HepG2 (cell line): ENCODE data around the gene CDC20. TPM values are rescaled to one million over a fixed set of nuclear protein-coding genes. Genes with fewer than 3 reads are reported as not detected.

ENCODE experiments used
- ATAC-seq: fragments of 200-7000 bp; cut with Tn5 transposase; 3 replicates; pipeline ENCODE4 v1.9.1; 2020; ENCODE audit warnings: mild to moderate bottlenecking, moderate library complexity
- BruUV-seq: library from RNA; stranded (reverse); fragments of 400-500 nt; replicated peaks from 2 replicates; lab custom pipeline; 2021; lab: Mats Ljungman, UMichigan
- CTCF ChIA-PET: fragments of 300-600 bp; formaldehyde crosslinking; extraction: SDS; loops from one replicate; lab custom pipeline; 2021; ENCODE audit warnings: low total read pairs, inconsistent platforms, low intra/inter-chr PET ratio; lab: Yijun Ruan, JAX
- POLR2A ChIA-PET: fragments of 350-600 bp; sonication (Branson Sonifier 250); formaldehyde crosslinking; loops from one replicate; lab custom pipeline; 2020; ENCODE audit warnings: antibody characterized with exemption, inconsistent platforms; lab: Yijun Ruan, JAX
- DNase-seq: peaks from one replicate; pipeline ENCODE4 v3.0.0-alpha.2; 2015; ENCODE audit warnings: low spot score
- FAIRE-seq: peaks from 3 replicates; lab custom pipeline; 2011; peaks lifted over from hg19 to GRCh38; lab: Jason Lieb, UNC
- H2AFZ ChIP-seq: one replicate; pipeline ENCODE4 v1.6.1; 2011; ENCODE audit warnings: low read length, inconsistent platforms
- H3K27ac ChIP-seq: fragments of 300-600 bp; 3 replicates; pipeline ENCODE4 v1.8.0; 2011; ENCODE audit warnings: mixed run types, mild to moderate bottlenecking, mixed read lengths, low read length, inconsistent platforms; ENCODE audit not compliant: insufficient read depth; ENCODE audit errors: extremely low read length
- H3K27me3 ChIP-seq, 2 experiments: fragments of 200-600 bp in 1 of 2; 2 replicates in 1 of 2; 3 replicates in 1 of 2; pipeline versions ENCODE4 v1.6.0 to v1.8.0; 2011; ENCODE audit warnings: low read length in 2 of 2, mild to moderate bottlenecking in 2 of 2, moderate library complexity in 2 of 2, inconsistent platforms in 1 of 2; ENCODE audit not compliant: insufficient read depth in 2 of 2, control insufficient read depth in 1 of 2
- H3K36me3 ChIP-seq, 2 experiments: fragments of 200-600 bp in 1 of 2; replicated peaks in 1 of 2; 2 replicates in 1 of 2; 3 replicates in 1 of 2; pipeline versions ENCODE4 v1.5.1 to v1.8.0; 2011; ENCODE audit warnings: low read length in 2 of 2, inconsistent platforms in 1 of 2; ENCODE audit not compliant: insufficient read depth in 2 of 2, control insufficient read depth in 1 of 2
- H3K4me1 ChIP-seq: 2 replicates; pipeline ENCODE4 v1.5.1; 2012; ENCODE audit warnings: low read length, inconsistent platforms; ENCODE audit not compliant: insufficient read depth
- H3K4me2 ChIP-seq: 2 replicates; pipeline ENCODE4 v1.6.0; 2011; ENCODE audit warnings: low read depth, low read length, inconsistent platforms
- H3K4me3 ChIP-seq, 3 experiments: fragments of 200-600 bp in 1 of 3; sonication (generic), shearing (Covaris generic) in 1 of 3; replicated peaks in 1 of 3; 2 replicates each; pipeline ENCODE4 v1.5.1; 2011 to 2016; ENCODE audit warnings: low read length in 3 of 3, inconsistent platforms in 2 of 3, low read depth in 2 of 3, mild to moderate bottlenecking in 2 of 3, control low read depth in 1 of 3, mixed read lengths in 1 of 3; ENCODE audit not compliant: insufficient read depth in 1 of 3
- H3K79me2 ChIP-seq: one replicate; pipeline ENCODE4 v1.6.1; 2011; ENCODE audit warnings: low read length, inconsistent platforms; ENCODE audit not compliant: insufficient read depth
- H3K9ac ChIP-seq: 2 replicates; pipeline ENCODE4 v1.6.0; 2011; ENCODE audit warnings: mild to moderate bottlenecking, low read depth, low read length, inconsistent platforms; ENCODE audit not compliant: insufficient read depth
- H3K9me3 ChIP-seq: 2 replicates; pipeline ENCODE4 v1.5.1; 2012; ENCODE audit warnings: mild to moderate bottlenecking, low read length
- H4K20me1 ChIP-seq: 2 replicates; pipeline ENCODE4 v1.6.0; 2011; ENCODE audit warnings: inconsistent platforms, mild to moderate bottlenecking, low read length, moderate library complexity; ENCODE audit not compliant: insufficient read depth
- MAF1 ChIP-seq: sonication (generic); formaldehyde crosslinking; IDR thresholded peaks from 2 replicates; pipeline ENCODE4 v1.5.0; 2020; ENCODE audit warnings: missing genetic modification reagents, borderline replicate concordance
- MTF2 ChIP-seq: sonication (generic); formaldehyde crosslinking; IDR thresholded peaks from 2 replicates; pipeline ENCODE4 v1.5.0; 2020; ENCODE audit warnings: missing genetic modification reagents, borderline replicate concordance
- RFX5 ChIP-seq: IDR thresholded peaks from 2 replicates; pipeline ENCODE4 v1.6.1; 2011; ENCODE audit warnings: low read depth, low read length, improper control_type of control experiment
- SCMH1 ChIP-seq: sonication (generic); formaldehyde crosslinking; IDR thresholded peaks from 2 replicates; pipeline ENCODE4 v1.9.0; 2021; ENCODE audit warnings: missing genetic modification reagents, mild to moderate bottlenecking, borderline replicate concordance
- SETDB1 ChIP-seq: sonication (generic); formaldehyde crosslinking; IDR thresholded peaks from 2 replicates; pipeline ENCODE4 v1.5.1; 2020; ENCODE audit warnings: missing genetic modification reagents, mild to moderate bottlenecking, borderline replicate concordance
- ZNF224 ChIP-seq: sonication (generic); formaldehyde crosslinking; IDR thresholded peaks from 2 replicates; pipeline ENCODE4 v1.5.0; 2020; ENCODE audit warnings: mild to moderate bottlenecking, missing genetic modification reagents
- WGBS: methylation state at CpG from one replicate; pipeline ENCODE4 v1.1.6; 2017; ENCODE audit warnings: low lambda C conversion rate; 5-methylcytosine and 5-hydroxymethylcytosine counted together
- in situ Hi-C: cut with HindIII; loops from 2 replicates; pipeline ENCODE4 v1.10.0; 2017; ENCODE audit warnings: low pct_unique_long_range_greater_than_20kb; ENCODE audit not compliant: extremely low pct_ligation_motif_present
- intact Hi-C: fragments of 100-400 bp; cut with micrococcal nuclease; formaldehyde crosslinking; loops from one replicate; pipeline ENCODE4 v1.10.0; 2022; ENCODE audit not compliant: unreplicated experiment
- polyA plus RNA-seq, 8 experiments: library from polyadenylated mRNA; depleted of rRNA in 3 of 8; stranded (reverse) in 7 of 8; unstranded in 1 of 8; fragments of >200 nt; fragmentation: Illumina TruSeq in 4 of 8; extraction: Trizol in 4 of 8; gene quantifications; 2 replicates each; pipeline versions ENCODE4 v1.2.1 to v1.2.3, GENCODE V29; 2011 to 2016; ENCODE audit warnings: low read depth in 4 of 8, missing spikeins in 1 of 8, mixed read lengths in 1 of 8; ENCODE audit not compliant: insufficient read depth in 1 of 8
- total RNA-seq, 5 experiments: library from RNA; depleted of rRNA; stranded (reverse); fragments of >200 nt; fragmentation: Illumina TruSeq; extraction: Trizol; gene quantifications; 2 replicates each; pipeline ENCODE4 v1.2.3, GENCODE V29; 2016; ENCODE audit warnings: low read depth in 1 of 5
- TF ChIP-seq, protein P1 (sequence below): IDR thresholded peaks from 2 replicates; pipeline ENCODE4 v1.6.1; 2018; ENCODE audit warnings: missing genetic modification reagents
- TF ChIP-seq, protein P2 (sequence below): sonication (generic); formaldehyde crosslinking; conservative IDR thresholded peaks from 2 replicates; pipeline ENCODE4 v1.5.0; 2020; ENCODE audit warnings: missing genetic modification reagents
- TF ChIP-seq, protein P3 (sequence below): sonication (generic); formaldehyde crosslinking; conservative IDR thresholded peaks from 2 replicates; pipeline ENCODE4 v1.4.0; 2020; ENCODE audit warnings: missing genetic modification reagents
- TF ChIP-seq, protein P4 (sequence below): sonication (generic); formaldehyde crosslinking; IDR thresholded peaks from 2 replicates; pipeline ENCODE4 v1.4.0; 2020; ENCODE audit warnings: missing genetic modification reagents
- TF ChIP-seq, protein P5 (sequence below): sonication (generic); formaldehyde crosslinking; IDR thresholded peaks from 2 replicates; pipeline ENCODE4 v1.4.0; 2020; ENCODE audit warnings: missing genetic modification reagents

The CDC20 gene
- total and polyA plus RNA-seq, 2 of the 13 experiments (the other 11 are each of a cell fraction or from before 2014, with no cell fraction given), result 57.9 to 90.0 TPM

DNA sequence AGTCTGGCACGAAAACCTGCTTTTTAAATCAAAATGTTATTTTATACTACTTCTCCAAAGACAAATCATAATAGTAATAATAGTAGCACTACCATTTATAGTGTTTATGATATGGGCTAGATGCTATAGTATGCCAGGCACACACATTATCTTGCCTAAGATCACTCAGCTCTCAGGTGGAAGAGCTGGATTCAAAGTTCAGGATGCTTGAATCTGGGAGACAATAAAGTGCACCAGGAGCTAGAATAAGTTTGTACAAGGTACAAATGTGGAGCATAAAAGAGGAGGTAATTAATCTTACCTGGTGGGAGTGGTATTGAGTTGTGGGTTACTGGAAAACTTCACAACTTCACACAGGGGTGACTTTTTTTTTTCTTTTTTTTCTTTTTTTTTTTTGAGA lies 19.1 kb downstream of the CDC20 start (continued):
- TF ChIP-seq, protein P1, sequence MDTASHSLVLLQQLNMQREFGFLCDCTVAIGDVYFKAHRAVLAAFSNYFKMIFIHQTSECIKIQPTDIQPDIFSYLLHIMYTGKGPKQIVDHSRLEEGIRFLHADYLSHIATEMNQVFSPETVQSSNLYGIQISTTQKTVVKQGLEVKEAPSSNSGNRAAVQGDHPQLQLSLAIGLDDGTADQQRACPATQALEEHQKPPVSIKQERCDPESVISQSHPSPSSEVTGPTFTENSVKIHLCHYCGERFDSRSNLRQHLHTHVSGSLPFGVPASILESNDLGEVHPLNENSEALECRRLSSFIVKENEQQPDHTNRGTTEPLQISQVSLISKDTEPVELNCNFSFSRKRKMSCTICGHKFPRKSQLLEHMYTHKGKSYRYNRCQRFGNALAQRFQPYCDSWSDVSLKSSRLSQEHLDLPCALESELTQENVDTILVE (CRISPR knock-in tag), result no peak
- TF ChIP-seq, protein P2, sequence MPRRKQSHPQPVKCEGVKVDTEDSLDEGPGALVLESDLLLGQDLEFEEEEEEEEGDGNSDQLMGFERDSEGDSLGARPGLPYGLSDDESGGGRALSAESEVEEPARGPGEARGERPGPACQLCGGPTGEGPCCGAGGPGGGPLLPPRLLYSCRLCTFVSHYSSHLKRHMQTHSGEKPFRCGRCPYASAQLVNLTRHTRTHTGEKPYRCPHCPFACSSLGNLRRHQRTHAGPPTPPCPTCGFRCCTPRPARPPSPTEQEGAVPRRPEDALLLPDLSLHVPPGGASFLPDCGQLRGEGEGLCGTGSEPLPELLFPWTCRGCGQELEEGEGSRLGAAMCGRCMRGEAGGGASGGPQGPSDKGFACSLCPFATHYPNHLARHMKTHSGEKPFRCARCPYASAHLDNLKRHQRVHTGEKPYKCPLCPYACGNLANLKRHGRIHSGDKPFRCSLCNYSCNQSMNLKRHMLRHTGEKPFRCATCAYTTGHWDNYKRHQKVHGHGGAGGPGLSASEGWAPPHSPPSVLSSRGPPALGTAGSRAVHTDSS, result no peak

DNA sequence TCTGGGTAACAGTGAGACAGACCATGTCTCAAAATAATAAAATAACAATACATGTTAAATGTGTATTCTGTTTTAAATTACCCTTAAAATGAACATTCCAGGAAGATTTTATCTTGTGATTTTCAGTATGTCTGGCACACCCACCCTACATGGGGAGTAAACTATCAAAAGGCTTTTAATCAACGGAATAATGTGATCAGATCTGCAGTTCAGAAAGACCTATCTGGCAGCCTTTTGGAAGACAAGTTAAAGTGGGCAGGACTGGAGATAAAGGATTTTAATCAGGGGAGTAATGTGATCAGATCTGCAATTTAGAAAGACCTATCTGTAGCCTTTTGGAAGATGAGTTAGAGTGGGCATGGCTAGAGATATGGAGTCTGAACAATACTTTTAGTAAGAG lies 20.7 kb downstream of the CDC20 start:
- intact Hi-C loops (no loop called here), in situ Hi-C loops (no loop called here)
- H4K20me1 ChIP-seq, result no peaks in the 10 kb centered on the region
- TF ChIP-seq MAF1 (CRISPR knock-in tag) (no peak), SCMH1 (CRISPR knock-in tag) (no peak), ZNF224 (no peak), MTF2 (CRISPR knock-in tag) (no peak), SETDB1 (no peak), RFX5 (no peak)
- TF ChIP-seq, protein P3, sequence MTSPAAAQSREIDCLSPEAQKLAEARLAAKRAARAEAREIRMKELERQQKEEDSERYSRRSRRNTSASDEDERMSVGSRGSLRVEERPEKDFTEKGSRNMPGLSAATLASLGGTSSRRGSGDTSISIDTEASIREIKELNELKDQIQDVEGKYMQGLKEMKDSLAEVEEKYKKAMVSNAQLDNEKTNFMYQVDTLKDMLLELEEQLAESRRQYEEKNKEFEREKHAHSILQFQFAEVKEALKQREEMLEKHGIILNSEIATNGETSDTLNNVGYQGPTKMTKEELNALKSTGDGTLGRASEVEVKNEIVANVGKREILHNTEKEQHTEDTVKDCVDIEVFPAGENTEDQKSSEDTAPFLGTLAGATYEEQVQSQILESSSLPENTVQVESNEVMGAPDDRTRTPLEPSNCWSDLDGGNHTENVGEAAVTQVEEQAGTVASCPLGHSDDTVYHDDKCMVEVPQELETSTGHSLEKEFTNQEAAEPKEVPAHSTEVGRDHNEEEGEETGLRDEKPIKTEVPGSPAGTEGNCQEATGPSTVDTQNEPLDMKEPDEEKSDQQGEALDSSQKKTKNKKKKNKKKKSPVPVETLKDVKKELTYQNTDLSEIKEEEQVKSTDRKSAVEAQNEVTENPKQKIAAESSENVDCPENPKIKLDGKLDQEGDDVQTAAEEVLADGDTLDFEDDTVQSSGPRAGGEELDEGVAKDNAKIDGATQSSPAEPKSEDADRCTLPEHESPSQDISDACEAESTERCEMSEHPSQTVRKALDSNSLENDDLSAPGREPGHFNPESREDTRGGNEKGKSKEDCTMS (CRISPR knock-in tag), result no peak
- TF ChIP-seq, protein P4, sequence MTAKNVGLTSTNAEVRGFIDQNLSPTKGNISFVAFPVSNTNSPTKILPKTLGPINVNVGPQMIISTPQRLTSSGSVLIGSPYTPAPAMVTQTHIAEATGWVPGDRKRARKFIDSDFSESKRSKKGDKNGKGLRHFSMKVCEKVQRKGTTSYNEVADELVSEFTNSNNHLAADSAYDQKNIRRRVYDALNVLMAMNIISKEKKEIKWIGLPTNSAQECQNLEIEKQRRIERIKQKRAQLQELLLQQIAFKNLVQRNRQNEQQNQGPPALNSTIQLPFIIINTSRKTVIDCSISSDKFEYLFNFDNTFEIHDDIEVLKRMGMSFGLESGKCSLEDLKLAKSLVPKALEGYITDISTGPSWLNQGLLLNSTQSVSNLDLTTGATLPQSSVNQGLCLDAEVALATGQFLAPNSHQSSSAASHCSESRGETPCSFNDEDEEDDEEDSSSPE (CRISPR knock-in tag), result no peak
- TF ChIP-seq, protein P5, sequence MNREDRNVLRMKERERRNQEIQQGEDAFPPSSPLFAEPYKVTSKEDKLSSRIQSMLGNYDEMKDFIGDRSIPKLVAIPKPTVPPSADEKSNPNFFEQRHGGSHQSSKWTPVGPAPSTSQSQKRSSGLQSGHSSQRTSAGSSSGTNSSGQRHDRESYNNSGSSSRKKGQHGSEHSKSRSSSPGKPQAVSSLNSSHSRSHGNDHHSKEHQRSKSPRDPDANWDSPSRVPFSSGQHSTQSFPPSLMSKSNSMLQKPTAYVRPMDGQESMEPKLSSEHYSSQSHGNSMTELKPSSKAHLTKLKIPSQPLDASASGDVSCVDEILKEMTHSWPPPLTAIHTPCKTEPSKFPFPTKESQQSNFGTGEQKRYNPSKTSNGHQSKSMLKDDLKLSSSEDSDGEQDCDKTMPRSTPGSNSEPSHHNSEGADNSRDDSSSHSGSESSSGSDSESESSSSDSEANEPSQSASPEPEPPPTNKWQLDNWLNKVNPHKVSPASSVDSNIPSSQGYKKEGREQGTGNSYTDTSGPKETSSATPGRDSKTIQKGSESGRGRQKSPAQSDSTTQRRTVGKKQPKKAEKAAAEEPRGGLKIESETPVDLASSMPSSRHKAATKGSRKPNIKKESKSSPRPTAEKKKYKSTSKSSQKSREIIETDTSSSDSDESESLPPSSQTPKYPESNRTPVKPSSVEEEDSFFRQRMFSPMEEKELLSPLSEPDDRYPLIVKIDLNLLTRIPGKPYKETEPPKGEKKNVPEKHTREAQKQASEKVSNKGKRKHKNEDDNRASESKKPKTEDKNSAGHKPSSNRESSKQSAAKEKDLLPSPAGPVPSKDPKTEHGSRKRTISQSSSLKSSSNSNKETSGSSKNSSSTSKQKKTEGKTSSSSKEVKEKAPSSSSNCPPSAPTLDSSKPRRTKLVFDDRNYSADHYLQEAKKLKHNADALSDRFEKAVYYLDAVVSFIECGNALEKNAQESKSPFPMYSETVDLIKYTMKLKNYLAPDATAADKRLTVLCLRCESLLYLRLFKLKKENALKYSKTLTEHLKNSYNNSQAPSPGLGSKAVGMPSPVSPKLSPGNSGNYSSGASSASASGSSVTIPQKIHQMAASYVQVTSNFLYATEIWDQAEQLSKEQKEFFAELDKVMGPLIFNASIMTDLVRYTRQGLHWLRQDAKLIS (CRISPR knock-in tag), result no peak

More for the DNA sequence above, 20.7 kb downstream of the CDC20 start:
- Histone ChIP-seq H3K9ac (no peak overlapping the region), H2AFZ (no peak overlapping the region), H3K4me1 (peaks cover 15% of the 10 kb centered on the region), H3K4me2 (no peak overlapping the region), H3K36me3 (peaks cover 10 to 20% of the 10 kb centered on the region in 2 experiments; a peak in 4 of 5 replicates), H3K9me3 (no peaks in the 10 kb centered on the region), H3K4me3 (no peak overlapping the region), H3K27ac (no peak overlapping the region), H3K79me2 (no peaks in the 10 kb centered on the region), H3K27me3 (no peaks in the 10 kb centered on the region)
- BruUV-seq, result no TSS peak
- ChIA-PET POLR2A (no interaction called here), CTCF (no interaction called here)
- ATAC-seq, result no peak
- WGBS, result 100% methylated on average over 1 of the region's 1 CpG
- no peak for FAIRE-seq
- DNase-seq, result no peak
